Activated CD8-positive, alpha-beta T cell treated with anti-CD3 and anti-CD28 coated beads for 36 hours (primary cell): ENCODE measurements around the gene DCBLD2. TPM values are rescaled to one million over a fixed set of nuclear protein-coding genes. Genes with fewer than 3 reads are reported as not detected.

ENCODE experiments used
- ATAC-seq: fragments of 200-7000 bp; cut with Tn5 transposase; one replicate; pipeline ENCODE4 v1.10.0; 2021; ENCODE audit warnings: mild to moderate bottlenecking, moderate library complexity
- CTCF ChIA-PET: fragments of 350-600 bp; sonication (Branson Sonifier 250); formaldehyde crosslinking; loops from one replicate; lab custom pipeline; 2021; ENCODE audit warnings: antibody characterized with exemption; lab: Charles Lee
- POLR2A ChIA-PET: fragments of 350-600 bp; sonication (Branson Sonifier 250); formaldehyde crosslinking; loops from one replicate; lab custom pipeline; 2021; ENCODE audit warnings: antibody characterized with exemption; lab: Charles Lee
- DNase-seq: peaks from one replicate; pipeline ENCODE4 v3.0.0-alpha.2; 2020
- H3K27ac Mint-ChIP-seq: one replicate; pipeline ENCODE4 v1.8.0; 2021; ENCODE audit warnings: mild to moderate bottlenecking, mixed read lengths
- H3K27me3 Mint-ChIP-seq: one replicate; pipeline ENCODE4 v1.8.0; 2021; ENCODE audit warnings: mixed read lengths
- H3K36me3 Mint-ChIP-seq: one replicate; pipeline ENCODE4 v1.8.0; 2021; ENCODE audit warnings: low read depth, mixed read lengths
- H3K4me1 Mint-ChIP-seq: one replicate; pipeline ENCODE4 v1.8.0; 2021; ENCODE audit warnings: low read depth, mixed read lengths
- H3K4me3 Mint-ChIP-seq: one replicate; pipeline ENCODE4 v1.8.0; 2021; ENCODE audit warnings: mild to moderate bottlenecking, moderate library complexity, mixed read lengths
- H3K9me3 Mint-ChIP-seq: one replicate; pipeline ENCODE4 v1.8.0; 2021; ENCODE audit warnings: mixed read lengths
- intact Hi-C: fragments of 100-400 bp; cut with micrococcal nuclease; formaldehyde crosslinking; loops from one replicate; pipeline ENCODE4 v1.10.0; 2022
- total RNA-seq, 2 experiments: library from RNA; stranded (reverse); gene quantifications; one replicate each; pipeline ENCODE4 v1.2.3, GENCODE V29; 2021
- TF ChIP-seq, protein P1 (sequence below): fragments of 200-600 bp; IDR thresholded peaks from one replicate; pipeline ENCODE4 v1.8.0; 2022; ENCODE audit warnings: antibody characterized with exemption, mild to moderate bottlenecking

DCBLD2 gene
- total RNA-seq, 2 experiments from 2014 or later: 1.4 to 2.5 TPM

- TF ChIP-seq, protein P1, sequence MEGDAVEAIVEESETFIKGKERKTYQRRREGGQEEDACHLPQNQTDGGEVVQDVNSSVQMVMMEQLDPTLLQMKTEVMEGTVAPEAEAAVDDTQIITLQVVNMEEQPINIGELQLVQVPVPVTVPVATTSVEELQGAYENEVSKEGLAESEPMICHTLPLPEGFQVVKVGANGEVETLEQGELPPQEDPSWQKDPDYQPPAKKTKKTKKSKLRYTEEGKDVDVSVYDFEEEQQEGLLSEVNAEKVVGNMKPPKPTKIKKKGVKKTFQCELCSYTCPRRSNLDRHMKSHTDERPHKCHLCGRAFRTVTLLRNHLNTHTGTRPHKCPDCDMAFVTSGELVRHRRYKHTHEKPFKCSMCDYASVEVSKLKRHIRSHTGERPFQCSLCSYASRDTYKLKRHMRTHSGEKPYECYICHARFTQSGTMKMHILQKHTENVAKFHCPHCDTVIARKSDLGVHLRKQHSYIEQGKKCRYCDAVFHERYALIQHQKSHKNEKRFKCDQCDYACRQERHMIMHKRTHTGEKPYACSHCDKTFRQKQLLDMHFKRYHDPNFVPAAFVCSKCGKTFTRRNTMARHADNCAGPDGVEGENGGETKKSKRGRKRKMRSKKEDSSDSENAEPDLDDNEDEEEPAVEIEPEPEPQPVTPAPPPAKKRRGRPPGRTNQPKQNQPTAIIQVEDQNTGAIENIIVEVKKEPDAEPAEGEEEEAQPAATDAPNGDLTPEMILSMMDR: no peak
- ChIA-PET POLR2A (no interaction called here), CTCF (no interaction called here)
- Mint-ChIP-seq H3K36me3 (no peaks in the 10 kb centered on the region), H3K9me3 (no peaks in the 10 kb centered on the region), H3K4me1 (no peaks in the 10 kb centered on the region), H3K27me3 (no peaks in the 10 kb centered on the region), H3K27ac (no peak overlapping the region), H3K4me3 (no peak overlapping the region)
- intact Hi-C loops: no loop called here
- ATAC-seq (no peak), DNase-seq (no peak)
These were observed 9.2 kb downstream of the DCBLD2 start for GRCh38 chr3:98892263-98892662.

- intact Hi-C loops: no loop called here
- no peak overlapping the region for H3K4me3 Mint-ChIP-seq
- POLR2A ChIA-PET: interaction anchor here (1.0 kb wide), 1 partner anchor 12 kb away, joined by 3 read pairs; no protein-coding TSS in a partner anchor
- DNase-seq (no peak), ATAC-seq (no peak)
- H3K4me1 Mint-ChIP-seq: no peaks in the 10 kb centered on the region
- H3K36me3 Mint-ChIP-seq: no peaks in the 10 kb centered on the region
- H3K27me3 Mint-ChIP-seq: no peaks in the 10 kb centered on the region
- H3K27ac Mint-ChIP-seq: no peak overlapping the region
- CTCF ChIA-PET: interaction anchor here (0.6 kb wide), 1 partner anchor 440 kb away, joined by 3 read pairs; no protein-coding TSS in a partner anchor
- no peaks in the 10 kb centered on the region for H3K9me3 Mint-ChIP-seq
- TF ChIP-seq, protein P1: no peak
These were observed 10.3 kb downstream of the DCBLD2 start for GRCh38 chr3:98890965-98891910.

GRCh38 chr3:98890181-98890835 lies 11.2 kb downstream of the DCBLD2 start:
- ATAC-seq (no peak), DNase-seq (no peak)
- Mint-ChIP-seq H3K9me3 (no peaks in the 10 kb centered on the region), H3K36me3 (no peaks in the 10 kb centered on the region), H3K4me3 (no peak overlapping the region), H3K27ac (no peak overlapping the region), H3K27me3 (no peaks in the 10 kb centered on the region), H3K4me1 (no peaks in the 10 kb centered on the region)
- intact Hi-C loops: no loop called here
- CTCF ChIA-PET: interaction anchor here (1.1 kb wide), 1 partner anchor 12 kb away, joined by 3 read pairs; no protein-coding TSS in a partner anchor
- POLR2A ChIA-PET: interaction anchor here (1.0 kb wide), 1 partner anchor 13 kb away, joined by 3 read pairs; no protein-coding TSS in a partner anchor
- TF ChIP-seq, protein P1: no peak

- Mint-ChIP-seq H3K27ac (no peak overlapping the region), H3K4me1 (no peaks in the 10 kb centered on the region), H3K9me3 (no peaks in the 10 kb centered on the region), H3K27me3 (no peaks in the 10 kb centered on the region), H3K4me3 (no peak overlapping the region), H3K36me3 (peaks cover under 1% of the 10 kb centered on the region)
- ATAC-seq: no peak
- TF ChIP-seq, protein P1: no peak
- intact Hi-C loops: no loop called here
- no peak for DNase-seq
- POLR2A ChIA-PET: no interaction called here
- CTCF ChIA-PET: interaction anchor here (1.0 kb wide), 1 partner anchor 286 kb away, joined by 4 read pairs; no protein-coding TSS in a partner anchor
These were observed 13.8 kb downstream of the DCBLD2 start for GRCh38 chr3:98887684-98888083.
